Chondrocyte (in vitro differentiated cells): Measurements from ENCODE around the gene CHN1. TPM values are rescaled to one million over a fixed set of nuclear protein-coding genes. Genes with fewer than 3 reads are reported as not detected.

Source experiments
- DNase-seq: peaks from one replicate; pipeline ENCODE4 v3.0.0; 2021; ENCODE audit warnings: mixed read lengths, low spot score
- H3K27ac Mint-ChIP-seq: one replicate; pipeline ENCODE4 v1.8.0; 2021; ENCODE audit warnings: mild to moderate bottlenecking, moderate library complexity, mixed read lengths; ENCODE audit not compliant: unreplicated experiment
- H3K27me3 Mint-ChIP-seq: 2 replicates; pipeline ENCODE4 v1.8.0; 2021; ENCODE audit warnings: low read depth, mixed read lengths
- H3K36me3 Mint-ChIP-seq: 2 replicates; pipeline ENCODE4 v1.8.0; 2021; ENCODE audit warnings: low read depth, mixed read lengths
- H3K4me1 Mint-ChIP-seq: 2 replicates; pipeline ENCODE4 v1.8.0; 2021; ENCODE audit warnings: low read depth, mild to moderate bottlenecking, mixed read lengths
- H3K4me3 Mint-ChIP-seq: one replicate; pipeline ENCODE4 v1.8.0; 2021; ENCODE audit warnings: mild to moderate bottlenecking, moderate library complexity, mixed read lengths; ENCODE audit not compliant: unreplicated experiment
- H3K9me3 Mint-ChIP-seq: 2 replicates; pipeline ENCODE4 v1.8.0; 2021; ENCODE audit warnings: low read depth, mixed read lengths
- total RNA-seq: library from RNA; stranded (reverse); gene quantifications from 3 replicates; pipeline ENCODE4 v1.2.1, GENCODE V29; 2021
- TF ChIP-seq, protein P1 (sequence below): fragments of 200-600 bp; sonication (generic); IDR thresholded peaks from 2 replicates; pipeline ENCODE4 v1.5.0; 2021; ENCODE audit warnings: antibody characterized with exemption, mild to moderate bottlenecking, moderate library complexity

CHN1 gene
- total RNA-seq, 1 donor from 2014 or later, result 23.1 TPM

DNA sequence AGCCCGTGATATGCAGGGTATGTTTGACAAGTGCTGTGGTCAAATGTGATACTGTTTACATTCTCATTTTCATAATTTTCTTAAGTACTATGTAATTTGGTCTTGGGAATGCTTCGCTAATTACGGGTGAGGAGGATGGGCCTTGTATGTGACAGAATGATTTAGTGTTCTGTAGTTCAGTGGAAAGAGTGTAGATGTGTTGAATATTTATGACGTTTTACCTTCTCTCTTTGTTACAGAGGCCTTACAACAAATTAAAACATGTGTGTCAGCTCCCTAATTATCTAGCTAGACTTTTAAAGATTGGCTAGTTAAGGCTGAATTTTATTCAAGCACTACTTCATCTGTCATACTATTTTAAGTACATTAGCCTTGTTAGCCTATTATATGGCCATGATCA is 230.3 kb downstream of the CHN1 start:
- no peak for DNase-seq
- no peaks in the 10 kb centered on the region for H3K9me3 Mint-ChIP-seq
- no peaks in the 10 kb centered on the region for H3K36me3 Mint-ChIP-seq
- peaks cover 78% of the 10 kb centered on the region for H3K4me1 Mint-ChIP-seq
- H3K4me3 Mint-ChIP-seq, result no peak overlapping the region
- H3K27me3 Mint-ChIP-seq, result no peaks in the 10 kb centered on the region
- TF ChIP-seq, protein P1, sequence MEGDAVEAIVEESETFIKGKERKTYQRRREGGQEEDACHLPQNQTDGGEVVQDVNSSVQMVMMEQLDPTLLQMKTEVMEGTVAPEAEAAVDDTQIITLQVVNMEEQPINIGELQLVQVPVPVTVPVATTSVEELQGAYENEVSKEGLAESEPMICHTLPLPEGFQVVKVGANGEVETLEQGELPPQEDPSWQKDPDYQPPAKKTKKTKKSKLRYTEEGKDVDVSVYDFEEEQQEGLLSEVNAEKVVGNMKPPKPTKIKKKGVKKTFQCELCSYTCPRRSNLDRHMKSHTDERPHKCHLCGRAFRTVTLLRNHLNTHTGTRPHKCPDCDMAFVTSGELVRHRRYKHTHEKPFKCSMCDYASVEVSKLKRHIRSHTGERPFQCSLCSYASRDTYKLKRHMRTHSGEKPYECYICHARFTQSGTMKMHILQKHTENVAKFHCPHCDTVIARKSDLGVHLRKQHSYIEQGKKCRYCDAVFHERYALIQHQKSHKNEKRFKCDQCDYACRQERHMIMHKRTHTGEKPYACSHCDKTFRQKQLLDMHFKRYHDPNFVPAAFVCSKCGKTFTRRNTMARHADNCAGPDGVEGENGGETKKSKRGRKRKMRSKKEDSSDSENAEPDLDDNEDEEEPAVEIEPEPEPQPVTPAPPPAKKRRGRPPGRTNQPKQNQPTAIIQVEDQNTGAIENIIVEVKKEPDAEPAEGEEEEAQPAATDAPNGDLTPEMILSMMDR, result no peak
- no peak overlapping the region for H3K27ac Mint-ChIP-seq

DNA sequence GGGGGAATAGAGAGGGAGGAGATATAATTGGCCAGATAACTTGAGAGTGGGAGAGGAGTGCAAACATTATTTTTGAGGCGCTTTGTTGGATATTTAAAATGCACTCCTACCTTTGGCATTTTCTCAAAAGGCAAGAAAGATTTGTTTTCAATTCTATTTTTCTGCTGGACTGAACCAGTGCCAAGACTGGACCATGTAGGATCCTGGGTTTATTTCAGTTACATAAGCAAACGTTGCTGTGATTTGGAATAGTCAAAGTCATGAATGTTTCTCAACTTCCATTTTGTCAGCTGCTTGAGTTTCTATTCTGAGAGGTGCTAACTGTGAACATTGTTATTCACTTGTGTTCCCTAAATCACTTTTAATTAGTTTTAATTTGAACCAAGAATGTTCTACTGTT is 232.0 kb downstream of the CHN1 start:
- no peaks in the 10 kb centered on the region for H3K36me3 Mint-ChIP-seq
- H3K4me3 Mint-ChIP-seq, result no peak overlapping the region
- H3K4me1 Mint-ChIP-seq, result peaks cover 67% of the 10 kb centered on the region
- H3K27ac Mint-ChIP-seq, result peak overlapping the region; percentile 98
- no peaks in the 10 kb centered on the region for H3K9me3 Mint-ChIP-seq
- no peak for DNase-seq
- TF ChIP-seq, protein P1, result no peak
- no peaks in the 10 kb centered on the region for H3K27me3 Mint-ChIP-seq

DNA sequence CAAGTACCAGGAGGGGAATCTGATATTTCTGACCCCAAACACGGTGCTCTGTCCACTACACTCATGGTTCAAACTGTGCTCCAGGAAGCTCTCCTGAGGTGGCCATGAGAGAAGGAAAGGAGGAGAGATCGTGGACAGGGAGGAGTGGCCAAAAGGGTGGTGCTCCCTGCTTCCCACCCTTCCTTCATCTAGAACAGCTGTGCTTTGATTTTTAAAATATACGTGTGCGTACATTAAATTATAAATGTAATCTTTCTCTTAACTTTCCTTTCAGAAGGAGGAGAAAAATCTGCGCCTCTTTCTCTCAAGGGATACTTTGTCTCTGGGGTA is 232.7 kb downstream of the CHN1 start:
- no peak for DNase-seq
- no peaks in the 10 kb centered on the region for H3K27me3 Mint-ChIP-seq
- no peaks in the 10 kb centered on the region for H3K36me3 Mint-ChIP-seq
- H3K4me1 Mint-ChIP-seq, result peaks cover 62% of the 10 kb centered on the region
- no peaks in the 10 kb centered on the region for H3K9me3 Mint-ChIP-seq
- TF ChIP-seq, protein P1, result no peak
- H3K4me3 Mint-ChIP-seq, result no peak overlapping the region
- peak overlapping the region; percentile 98 for H3K27ac Mint-ChIP-seq

DNA sequence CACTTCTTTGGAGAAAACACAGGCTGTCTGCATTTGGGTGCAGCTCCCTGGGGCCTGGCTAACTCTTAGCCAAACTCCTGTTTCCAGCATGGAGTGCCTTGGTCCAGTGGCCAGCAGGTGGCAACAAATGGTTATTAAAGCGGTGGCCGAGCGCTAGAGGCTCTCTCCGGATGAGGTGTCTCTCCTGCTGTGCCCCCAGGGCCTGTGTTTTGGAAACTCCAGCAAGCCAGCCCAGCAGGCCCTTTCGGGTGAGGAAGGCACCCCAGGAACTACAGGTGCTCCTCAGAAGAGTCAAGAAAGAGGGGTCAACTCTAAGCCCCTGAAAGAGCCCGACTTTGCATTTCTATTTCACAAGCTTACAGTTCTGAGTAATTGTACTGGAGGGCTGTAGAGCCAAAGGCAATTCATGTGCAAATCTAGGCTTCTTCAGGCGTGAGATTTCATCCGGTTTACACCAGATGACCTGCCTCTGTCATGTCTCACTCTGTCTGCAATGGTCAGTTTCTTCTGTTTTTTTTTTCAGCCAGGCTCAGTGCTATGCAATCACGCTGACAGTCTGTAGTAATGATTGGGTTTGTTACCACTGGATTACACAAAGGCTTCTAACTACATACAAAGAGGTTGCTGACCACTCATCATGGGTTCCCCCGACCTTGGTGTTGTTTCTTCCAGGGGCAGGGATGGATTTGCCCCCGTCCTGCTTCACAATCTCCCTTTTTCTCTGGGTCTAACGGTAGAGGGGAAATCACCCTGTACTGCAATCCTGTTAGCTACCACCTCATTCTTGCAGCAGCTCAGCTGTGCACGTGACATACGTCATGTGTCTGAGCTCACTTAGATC is 233.3 kb downstream of the CHN1 start:
- Mint-ChIP-seq H3K36me3 (no peaks in the 10 kb centered on the region), H3K4me3 (no peak overlapping the region), H3K4me1 (peaks cover 61% of the 10 kb centered on the region), H3K27me3 (no peaks in the 10 kb centered on the region), H3K27ac (peak overlapping the region; percentile 98), H3K9me3 (no peaks in the 10 kb centered on the region)
- TF ChIP-seq, protein P1, result peak; percentile 97
- DNase-seq, result no peak

DNA sequence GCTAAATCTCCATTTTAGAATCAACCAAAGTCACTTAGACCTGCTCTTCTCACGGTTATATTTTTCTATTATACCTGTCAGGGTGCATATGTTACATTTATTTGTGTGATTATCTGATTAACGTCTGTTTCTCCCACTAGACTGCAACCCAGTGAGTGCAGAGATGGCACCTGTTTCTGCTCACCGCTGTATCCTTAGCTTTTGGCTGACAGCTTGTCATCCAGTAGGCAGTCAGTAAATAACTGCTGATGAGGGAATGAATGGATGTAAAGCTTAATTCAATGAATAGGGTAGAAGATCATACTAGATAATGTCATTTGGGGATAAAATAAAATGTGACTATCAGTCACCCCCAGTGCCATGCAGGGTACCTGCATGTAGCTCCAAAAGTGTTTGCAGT is 234.0 kb downstream of the CHN1 start:
- DNase-seq, result no peak
- no peaks in the 10 kb centered on the region for H3K9me3 Mint-ChIP-seq
- H3K36me3 Mint-ChIP-seq, result no peaks in the 10 kb centered on the region
- TF ChIP-seq, protein P1, result no peak
- peak overlapping the region; percentile 98 for H3K27ac Mint-ChIP-seq
- H3K4me3 Mint-ChIP-seq, result no peak overlapping the region
- no peaks in the 10 kb centered on the region for H3K27me3 Mint-ChIP-seq
- peaks cover 61% of the 10 kb centered on the region for H3K4me1 Mint-ChIP-seq
